OCI-LY3 (cell line): ENCODE data around the gene ARHGAP27.

Experiments
- CTCF ChIP-seq: fragments of 200-600, 300-600 bp; sonication (generic); IDR thresholded peaks from 2 replicates; pipeline ENCODE4 v1.5.1; 2014; ENCODE audit warnings: antibody characterized with exemption, low read length, low read depth
- EZH2phosphoT487 ChIP-seq: fragments of 200-600 bp; shearing (Covaris generic); IDR thresholded peaks from 2 replicates; pipeline ENCODE4 v1.6.1; 2018; ENCODE audit warnings: antibody characterized with exemption, mixed run types, low read depth

GRCh38 chr17:45387739-45388138, 44.9 kb downstream of the ARHGAP27 start:
- TF ChIP-seq CTCF (no peak), EZH2phosphoT487 (no peak)
